Stimulated activated CD8-positive, alpha-beta memory T cell treated with anti-CD3 and anti-CD28 coated beads, Interleukin-15, amount 100 ng/mL, for 48 hours (primary cell): ENCODE measurements around the gene SULT2B1.
"Not testable (repeated sequence)": the region's sequence is repeated elsewhere in the genome, so short reads cannot be mapped to it uniquely, and the experiment has no call there.

ENCODE experiments used
- DNase-seq, 2 donors: peaks; one replicate each; pipeline ENCODE4 v3.0.0-alpha.2; 2020; ENCODE audit warnings: low read depth in 2 of 2

SULT2B1 gene

GRCh38 chr19:48529156-48529555 lies 22.8 kb upstream of the SULT2B1 start:
- no peak for DNase-seq

DNA sequence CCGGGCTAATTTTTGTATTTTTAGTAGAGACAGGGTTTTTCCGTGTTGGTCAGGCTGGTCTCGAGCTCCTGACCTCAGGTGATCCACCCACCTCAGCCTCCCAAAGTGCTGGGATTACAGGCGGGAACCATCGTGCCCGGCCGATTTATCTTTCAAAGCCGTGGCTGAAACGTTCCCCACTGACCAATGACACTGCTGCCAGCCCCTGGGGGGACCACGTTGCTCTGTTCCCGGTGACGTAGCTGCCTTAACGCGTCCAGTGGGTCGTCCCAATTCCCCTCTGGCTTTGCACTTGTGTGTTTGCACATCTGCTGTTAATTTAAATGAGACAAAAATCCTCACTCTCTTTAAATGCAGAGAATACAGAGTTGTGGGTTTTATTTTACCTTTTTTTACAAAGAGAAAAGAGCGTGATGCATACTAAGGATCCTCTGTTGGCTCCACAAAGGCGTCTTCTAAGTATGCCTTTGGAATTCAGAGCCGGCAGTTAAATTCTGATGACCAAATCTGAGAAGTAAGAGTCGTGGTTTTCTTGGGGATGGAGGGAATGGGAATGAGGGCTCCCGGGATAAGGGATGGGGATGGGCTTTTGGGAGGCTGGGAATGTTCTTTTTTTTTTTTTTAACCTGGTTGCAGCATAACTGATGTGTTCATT lies 21.8 kb upstream of the SULT2B1 start:
- DNase-seq = no peak

DNA sequence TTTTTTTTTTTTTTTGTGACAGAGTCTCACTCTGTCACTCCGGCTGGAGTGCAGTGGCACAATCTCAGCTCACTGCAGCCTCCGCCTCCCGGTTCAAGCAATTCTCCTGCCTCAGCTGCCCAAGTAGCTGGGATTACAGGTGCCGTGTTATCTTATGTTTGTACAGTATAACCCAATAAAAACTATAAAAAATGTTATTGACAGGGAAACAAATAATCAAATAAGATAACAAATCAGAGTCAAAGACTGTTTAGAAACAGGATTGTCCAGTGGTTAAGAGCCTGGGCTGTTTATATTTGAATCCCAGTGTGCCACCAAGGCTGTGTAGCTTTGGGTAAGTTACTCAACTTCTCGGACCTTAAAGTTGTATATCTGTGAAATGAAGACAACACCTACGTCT lies 21.2 kb upstream of the SULT2B1 start:
- DNase-seq = no peak

- no peak for DNase-seq
Observed at GRCh38 chr19:48533770-48534169, 18.2 kb upstream of the SULT2B1 start.

- no peak for DNase-seq
Observed at GRCh38 chr19:48537541-48537940, 14.4 kb upstream of the SULT2B1 start.

DNA sequence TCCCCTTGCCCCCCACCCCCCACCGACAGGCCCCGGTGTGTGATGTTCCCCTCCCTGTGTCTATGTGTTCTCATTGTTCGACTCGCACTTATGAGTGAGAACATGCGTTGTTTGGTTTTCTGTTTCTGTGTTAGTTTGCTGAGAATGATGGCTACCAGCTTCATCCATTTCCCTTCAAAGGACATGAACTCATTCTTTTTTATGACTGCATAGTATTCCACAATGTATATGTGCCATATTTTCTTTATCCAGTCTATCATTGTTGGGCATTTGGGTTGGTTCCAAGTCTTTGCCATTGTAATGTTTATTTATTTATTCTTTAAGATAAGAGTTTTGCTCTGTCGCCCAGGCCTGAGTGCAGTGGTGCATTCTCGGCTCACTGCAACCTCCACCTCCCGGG lies 13.9 kb upstream of the SULT2B1 start:
- not testable (repeated sequence) for DNase-seq

DNA sequence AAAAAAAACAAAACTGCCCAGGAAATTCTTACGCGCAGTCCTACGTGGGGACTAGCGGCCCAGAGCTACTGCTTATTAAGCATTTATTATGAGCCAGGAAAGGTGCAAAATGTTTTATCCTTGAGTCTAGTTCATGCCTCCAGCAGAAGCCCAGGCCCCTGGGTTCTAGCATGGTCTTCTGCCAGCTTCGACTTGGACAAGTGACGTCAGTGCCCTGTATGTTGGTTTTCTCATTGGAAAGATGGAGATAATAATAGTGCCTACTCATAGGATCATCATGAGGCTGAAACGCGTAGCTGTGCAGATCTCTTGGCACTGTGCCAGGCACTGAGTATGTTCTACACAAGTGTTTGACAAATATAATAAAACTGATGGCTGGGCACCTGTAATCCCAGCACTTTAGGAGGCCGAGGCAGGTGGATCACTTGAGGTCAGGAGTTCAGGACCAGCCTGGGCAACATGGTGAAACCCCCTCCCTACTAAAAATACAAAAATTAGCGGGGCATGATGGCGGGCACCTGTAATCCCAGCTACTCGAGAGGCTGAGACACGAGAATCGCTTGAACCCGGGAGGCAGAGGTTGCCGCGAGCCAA lies 12.4 kb upstream of the SULT2B1 start:
- DNase-seq = no peak

DNA sequence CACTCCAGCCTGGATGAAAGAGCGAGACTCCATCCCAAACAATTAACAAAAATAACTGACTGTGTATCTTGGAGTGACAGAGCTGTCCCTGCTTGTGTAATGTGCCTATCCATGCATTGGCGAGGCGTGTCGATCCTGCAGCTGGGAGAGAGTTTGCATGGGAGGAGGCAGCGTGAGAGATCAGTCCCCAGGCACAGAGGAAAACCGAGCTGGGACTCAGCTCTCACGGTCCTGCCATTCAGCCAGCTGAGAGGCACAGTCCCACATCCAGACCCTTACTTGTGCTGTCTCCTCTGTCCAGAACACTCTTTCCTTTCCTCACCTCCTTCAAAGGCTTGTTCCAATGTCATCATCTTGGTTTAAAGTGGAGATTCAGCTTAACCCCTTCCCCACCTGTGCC lies 11.9 kb upstream of the SULT2B1 start:
- no peak for DNase-seq

GRCh38 chr19:48541813-48542212 lies 10.2 kb upstream of the SULT2B1 start:
- DNase-seq = no peak

DNA sequence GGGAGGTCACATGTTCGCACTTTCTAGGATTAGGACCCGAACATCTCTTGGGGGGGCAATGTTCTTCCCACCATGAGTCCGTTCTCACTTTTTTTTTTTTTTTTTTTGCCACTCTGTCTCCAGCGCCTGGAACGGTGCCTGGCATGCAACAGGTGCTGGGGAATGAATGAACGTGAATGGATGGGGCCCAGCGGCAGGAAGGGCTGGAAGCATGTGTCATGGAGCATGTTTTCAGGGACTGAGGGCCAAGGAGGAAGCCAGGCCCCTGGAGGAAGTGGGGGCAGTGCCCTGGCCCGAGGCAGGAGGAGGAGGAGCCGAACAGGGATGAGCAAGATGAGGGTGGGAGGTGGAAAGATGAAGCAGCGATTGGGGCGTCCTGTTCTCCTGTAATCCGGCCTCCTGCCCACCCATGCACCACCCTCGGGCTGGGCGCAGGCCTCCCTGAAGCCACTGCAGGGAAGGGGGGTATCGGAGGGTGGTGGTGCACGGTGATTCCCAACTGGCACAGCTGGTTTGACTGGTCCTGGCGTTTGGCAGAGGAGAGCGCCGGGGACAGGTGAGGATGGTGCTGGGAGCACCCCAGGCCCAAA lies 8.8 kb upstream of the SULT2B1 start:
- no peak for DNase-seq

DNA sequence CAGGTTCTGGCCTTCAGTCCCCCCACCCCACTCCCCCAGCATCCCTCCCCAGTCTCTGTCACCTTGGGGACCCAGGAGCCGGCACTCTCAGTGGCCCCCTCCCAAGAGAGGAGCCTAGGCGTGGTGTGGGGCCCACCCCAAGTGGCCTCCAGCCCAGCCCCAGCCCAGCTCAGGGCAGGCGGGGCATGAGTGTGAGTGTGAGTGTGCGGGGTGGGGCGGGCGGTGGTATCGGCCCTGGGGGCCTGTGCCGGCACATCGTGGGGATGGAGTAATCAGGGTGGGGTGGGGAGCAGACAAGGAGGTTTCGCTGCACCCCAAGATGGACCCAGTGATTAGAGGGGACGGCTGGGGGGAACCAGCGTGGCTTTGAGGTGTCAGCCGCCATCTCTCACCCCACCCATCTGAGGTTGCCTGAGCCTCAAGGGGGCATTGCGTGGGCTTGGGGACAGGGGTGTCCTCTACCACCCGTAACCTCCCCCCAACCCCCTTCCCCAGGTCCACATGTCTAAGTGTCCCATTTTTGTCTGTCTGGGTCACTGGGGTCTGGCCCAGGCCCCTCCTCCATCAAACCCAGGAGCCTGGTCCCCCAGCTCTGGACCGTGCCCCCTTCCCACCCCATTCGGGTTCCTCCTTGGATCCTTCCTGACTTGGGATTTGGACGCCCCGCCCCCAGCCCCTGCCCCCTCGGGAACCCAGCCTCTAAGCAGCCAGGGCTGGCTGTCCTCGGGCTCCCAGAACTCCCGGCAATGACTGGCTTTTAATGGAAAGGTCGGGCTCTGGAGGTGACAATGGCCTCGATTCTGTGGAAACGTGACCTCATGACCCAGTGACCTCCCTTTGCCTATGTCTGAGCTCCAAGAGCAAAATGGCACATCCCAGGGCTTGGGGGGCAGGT lies 6.9 kb upstream of the SULT2B1 start:
- no peak for DNase-seq

- DNase-seq = no peak
Observed at GRCh38 chr19:48547722-48548121, 4.2 kb upstream of the SULT2B1 start.

- no peak for DNase-seq
Observed at GRCh38 chr19:48548253-48548911, 3.6 kb upstream of the SULT2B1 start.

DNA sequence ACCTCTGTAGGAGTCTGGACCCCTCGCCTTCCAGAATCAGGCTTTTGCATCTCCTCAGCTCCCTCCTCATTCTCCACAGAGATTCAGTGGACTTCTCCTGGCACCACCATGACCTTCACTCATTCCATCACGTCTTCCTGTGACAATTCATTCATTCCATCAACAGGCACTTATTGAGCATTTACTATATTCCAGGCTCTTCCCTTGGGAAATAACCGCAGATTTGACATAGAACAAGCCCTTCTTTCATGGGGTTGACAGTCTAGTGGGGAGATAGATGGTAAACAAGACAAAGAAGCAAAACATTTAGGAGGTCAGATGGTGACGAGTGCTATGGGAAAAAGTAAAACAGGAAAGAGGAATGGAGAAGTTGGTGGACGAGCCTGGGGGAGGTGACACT lies 2.6 kb upstream of the SULT2B1 start:
- no peak for DNase-seq

- no peak for DNase-seq
Observed at GRCh38 chr19:48552406-48553322, 692 bp downstream of the SULT2B1 start.

DNA sequence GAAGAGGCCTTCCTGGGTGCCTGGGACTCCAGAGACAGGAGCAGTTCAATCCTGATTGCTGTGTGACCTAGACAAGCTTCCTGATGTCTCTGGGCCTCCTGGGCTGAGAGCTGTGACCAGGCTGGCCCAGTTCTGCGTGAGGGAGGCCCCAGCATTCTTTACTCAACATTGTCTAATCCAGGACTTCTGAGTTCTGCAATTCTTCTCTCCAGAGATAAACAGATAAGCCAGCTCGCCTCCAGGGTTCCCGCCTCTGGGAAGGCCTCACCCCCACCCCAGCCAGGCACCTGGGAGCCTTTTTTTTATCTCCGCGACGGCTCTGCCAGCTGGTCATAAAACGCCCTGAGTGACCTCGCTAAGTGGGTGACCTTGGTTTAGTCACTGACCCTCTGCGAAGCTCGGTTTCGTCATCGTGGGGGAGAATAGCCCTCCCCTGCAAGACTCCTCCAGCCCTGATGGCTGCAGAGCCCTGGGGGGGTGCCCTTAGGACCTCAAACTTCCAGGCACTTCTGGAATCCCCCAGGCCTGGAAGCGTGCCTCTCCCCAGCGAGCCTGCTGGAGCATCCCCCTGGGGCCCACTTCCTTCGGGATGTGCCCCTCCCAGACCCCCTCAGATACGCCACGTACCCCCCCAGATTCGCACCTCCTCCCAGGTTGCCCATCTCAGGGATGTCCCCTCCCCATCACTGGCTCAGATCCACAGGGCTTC lies 1.9 kb downstream of the SULT2B1 start:
- no peak for DNase-seq

GRCh38 chr19:48554385-48555091 lies 2.6 kb downstream of the SULT2B1 start:
- no peak for DNase-seq

- DNase-seq = no peak
Observed at GRCh38 chr19:48556163-48556562, 4.2 kb downstream of the SULT2B1 start.

- no peak for DNase-seq
Observed at GRCh38 chr19:48556825-48557224, 4.9 kb downstream of the SULT2B1 start.
